Fibroblast of pulmonary artery (primary cell): ENCODE data around the gene LRRC63.

Experiments
- DNase-seq: peaks from one replicate; pipeline ENCODE4 v3.0.0-alpha.2; 2010; ENCODE audit warnings: low read depth
- H3K4me3 ChIP-seq: replicated peaks from 2 replicates; pipeline ENCODE4 v1.5.1; 2011; ENCODE audit warnings: low read depth, mild to moderate bottlenecking, control low read depth, low read length, moderate library complexity
- TF ChIP-seq, protein P1 (sequence below): IDR thresholded peaks from 2 replicates; pipeline ENCODE4 v1.5.1; 2011; ENCODE audit warnings: mild to moderate bottlenecking, control low read depth, low read length, inconsistent platforms; ENCODE audit errors: missing control alignments

LRRC63 gene

DNA sequence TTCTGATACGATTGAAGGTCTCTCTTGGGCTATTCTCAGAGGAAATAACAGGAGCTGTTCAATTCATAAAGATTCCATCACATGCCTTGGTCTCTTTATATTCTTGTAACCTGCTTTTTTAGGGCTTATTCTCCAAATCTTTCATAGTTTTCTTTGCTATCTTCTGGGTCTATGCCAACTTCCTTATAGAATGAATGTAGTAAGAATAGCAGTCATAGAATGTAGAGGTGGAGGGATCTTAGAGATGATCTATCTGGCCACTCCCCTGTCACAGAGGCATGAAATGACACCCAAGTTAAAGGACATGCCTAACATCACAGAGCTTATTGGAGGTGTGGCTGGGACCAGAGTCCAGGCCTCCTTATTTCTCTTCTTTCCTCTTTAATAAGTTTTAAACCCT is 42.9 kb upstream of the LRRC63 start:
- DNase-seq, result no peak

DNA sequence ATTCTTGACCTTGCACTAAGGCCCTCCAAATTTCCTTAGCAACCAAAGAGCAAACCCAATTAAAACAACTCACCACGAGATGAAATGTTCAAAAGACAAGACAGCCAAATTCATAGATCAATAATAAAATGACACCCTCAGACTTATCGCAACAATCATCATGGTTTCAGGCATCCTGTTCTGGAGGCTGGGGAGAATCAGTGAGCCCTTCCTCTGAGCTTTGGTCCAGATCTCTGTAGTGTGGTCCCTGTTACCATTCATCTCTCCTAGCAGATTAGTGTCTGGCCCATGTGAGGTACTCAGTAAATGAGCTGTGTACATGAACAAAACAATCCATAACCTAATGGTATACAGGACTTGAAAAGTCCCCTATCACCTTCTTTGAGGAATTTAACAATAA is 42.0 kb upstream of the LRRC63 start:
- no peak overlapping the region for H3K4me3 ChIP-seq
- TF ChIP-seq, protein P1, sequence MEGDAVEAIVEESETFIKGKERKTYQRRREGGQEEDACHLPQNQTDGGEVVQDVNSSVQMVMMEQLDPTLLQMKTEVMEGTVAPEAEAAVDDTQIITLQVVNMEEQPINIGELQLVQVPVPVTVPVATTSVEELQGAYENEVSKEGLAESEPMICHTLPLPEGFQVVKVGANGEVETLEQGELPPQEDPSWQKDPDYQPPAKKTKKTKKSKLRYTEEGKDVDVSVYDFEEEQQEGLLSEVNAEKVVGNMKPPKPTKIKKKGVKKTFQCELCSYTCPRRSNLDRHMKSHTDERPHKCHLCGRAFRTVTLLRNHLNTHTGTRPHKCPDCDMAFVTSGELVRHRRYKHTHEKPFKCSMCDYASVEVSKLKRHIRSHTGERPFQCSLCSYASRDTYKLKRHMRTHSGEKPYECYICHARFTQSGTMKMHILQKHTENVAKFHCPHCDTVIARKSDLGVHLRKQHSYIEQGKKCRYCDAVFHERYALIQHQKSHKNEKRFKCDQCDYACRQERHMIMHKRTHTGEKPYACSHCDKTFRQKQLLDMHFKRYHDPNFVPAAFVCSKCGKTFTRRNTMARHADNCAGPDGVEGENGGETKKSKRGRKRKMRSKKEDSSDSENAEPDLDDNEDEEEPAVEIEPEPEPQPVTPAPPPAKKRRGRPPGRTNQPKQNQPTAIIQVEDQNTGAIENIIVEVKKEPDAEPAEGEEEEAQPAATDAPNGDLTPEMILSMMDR, result no peak
- no peak for DNase-seq

More for the DNA sequence above, 42.9 kb upstream of the LRRC63 start:
- TF ChIP-seq, protein P1, result no peak
- H3K4me3 ChIP-seq, result no peak overlapping the region

DNA sequence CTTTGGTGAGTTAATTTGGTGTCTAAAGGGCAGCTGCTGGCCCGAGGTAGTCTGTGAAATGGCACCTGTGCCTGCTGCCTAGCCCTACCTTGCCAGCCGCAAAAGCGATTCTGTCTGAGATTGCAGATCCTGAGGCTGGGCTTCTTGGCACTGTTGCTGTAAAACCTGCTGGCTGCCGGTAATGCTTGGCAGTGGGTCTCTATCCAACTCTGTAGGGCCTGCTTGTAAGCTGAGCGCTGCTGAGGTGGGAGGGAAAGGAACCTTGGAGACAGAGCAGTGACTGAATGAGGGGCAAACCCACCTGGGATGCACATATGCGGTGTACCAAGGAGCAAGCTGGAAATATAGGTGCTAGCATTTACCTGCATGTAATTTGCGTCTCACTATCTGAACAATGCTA is 41.5 kb upstream of the LRRC63 start:
- H3K4me3 ChIP-seq, result no peak overlapping the region
- TF ChIP-seq, protein P1, result no peak
- DNase-seq, result no peak

DNA sequence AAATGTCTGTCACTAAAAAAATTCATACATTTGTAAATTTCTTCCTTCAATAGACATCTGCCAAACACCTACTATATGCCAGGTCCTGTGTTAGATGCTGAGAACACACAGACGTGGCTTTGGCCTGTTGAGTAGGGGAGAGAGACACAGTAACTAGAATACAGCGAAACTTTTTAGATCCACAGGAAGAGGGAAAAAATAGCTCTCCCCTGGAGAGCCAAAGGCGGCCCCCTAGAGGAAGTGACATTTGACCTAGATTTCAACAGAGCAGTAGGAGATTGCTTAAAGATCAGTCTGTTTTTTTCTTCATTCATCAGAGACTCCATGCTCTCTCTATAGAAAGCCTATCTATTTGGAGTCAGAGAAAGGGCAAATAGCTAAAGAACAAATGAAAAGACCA is 41.0 kb upstream of the LRRC63 start:
- DNase-seq, result peak; percentile 51
- no peak overlapping the region for H3K4me3 ChIP-seq
- TF ChIP-seq, protein P1, result no peak

DNA sequence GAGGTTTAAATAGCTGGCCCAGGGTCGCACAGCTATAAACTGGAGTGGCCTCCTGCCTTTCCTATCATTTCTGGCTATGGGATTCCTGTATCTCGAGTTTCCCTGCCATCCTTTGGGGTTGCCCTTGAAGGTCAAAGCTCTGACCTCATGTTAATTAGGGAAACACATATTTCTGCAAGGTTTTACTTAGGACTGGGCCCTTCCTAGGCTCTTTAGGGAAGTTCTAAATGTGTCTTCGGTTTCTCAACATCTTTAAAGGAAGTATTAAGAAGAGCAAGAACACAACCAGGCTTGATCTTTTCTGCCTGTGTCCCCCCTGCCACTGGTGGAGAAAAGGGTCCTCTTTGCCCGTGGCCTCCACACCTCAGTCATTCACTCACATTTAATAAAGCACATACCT is 40.5 kb upstream of the LRRC63 start:
- no peak for DNase-seq
- H3K4me3 ChIP-seq, result no peak overlapping the region
- TF ChIP-seq, protein P1, result no peak

DNA sequence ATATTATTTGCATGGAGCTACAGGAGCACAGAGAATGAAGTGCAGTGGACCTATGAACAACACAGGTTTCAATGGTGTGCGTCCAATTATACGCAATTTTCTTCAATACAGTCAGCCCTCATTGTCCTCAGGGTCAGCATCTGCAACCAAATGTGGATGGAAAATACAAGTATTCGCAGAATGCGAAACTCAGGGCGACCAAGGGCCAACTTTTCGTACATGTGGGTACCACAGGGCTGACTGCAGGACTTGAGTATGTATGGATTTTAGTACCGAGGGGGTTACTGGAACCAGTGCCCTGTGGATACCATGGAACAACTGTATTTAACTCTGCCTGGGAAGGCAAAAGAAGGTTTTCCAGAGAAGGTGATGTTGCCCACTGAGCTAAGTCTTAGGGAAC is 40.0 kb upstream of the LRRC63 start:
- TF ChIP-seq, protein P1, result no peak

DNA sequence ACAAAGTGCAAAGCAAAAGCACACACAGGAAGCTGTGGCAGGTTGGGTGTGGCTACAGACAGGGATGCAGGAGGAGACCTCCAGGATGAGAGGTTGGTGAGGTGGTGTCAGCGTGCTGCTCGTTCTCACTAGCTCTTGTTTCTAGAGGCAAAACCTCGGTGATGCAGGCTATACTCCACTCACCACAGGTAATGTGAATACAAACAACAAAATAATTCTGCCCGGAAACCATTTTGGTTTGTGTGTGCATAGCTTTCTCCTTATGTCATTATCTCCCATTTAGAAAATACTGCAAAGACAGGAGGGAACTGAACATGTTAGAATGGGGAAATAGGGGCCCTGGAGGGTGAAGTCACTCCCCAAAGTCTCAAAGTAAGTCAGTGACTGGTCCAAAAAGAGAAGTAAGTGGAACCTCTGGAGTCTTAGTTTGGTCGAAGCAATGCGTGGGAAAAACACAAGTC is 39.2 kb upstream of the LRRC63 start:
- DNase-seq, result no peak
- no peak overlapping the region for H3K4me3 ChIP-seq
- TF ChIP-seq, protein P1, result no peak

More for the DNA sequence above, 40.0 kb upstream of the LRRC63 start:
- no peak overlapping the region for H3K4me3 ChIP-seq
- DNase-seq, result no peak
